ENCODE measurements around the gene ZNF343.

Gene ZNF343

DNA sequence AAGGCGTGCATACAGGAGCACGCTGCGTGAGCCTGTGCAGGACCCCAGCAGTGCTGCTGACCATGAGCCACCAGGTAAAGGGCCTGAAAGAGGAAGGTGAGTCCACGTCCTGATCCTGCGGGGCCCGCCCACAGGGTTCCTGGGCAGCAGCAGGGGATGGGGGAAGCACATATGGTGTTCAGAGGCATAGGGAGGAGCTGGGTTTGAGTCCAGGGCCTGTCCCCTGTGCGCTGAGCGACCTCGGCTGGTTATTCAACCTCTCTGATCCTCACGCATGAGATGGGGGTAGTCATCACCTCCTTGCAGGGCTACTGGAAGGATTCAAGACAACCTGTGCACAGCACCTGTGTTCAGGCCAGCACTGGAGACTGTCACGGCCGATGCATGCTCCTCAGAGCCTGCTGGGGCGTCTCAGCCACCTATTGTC is 27.9 kb upstream of the ZNF343 start, which contains the start of gene TMC2:
Gene TMC2, plus strand, starts transcription at position 14 of the 427 bp plus-strand sequence. Its CDS starts 49 bp downstream, at position 63.
- Histone ChIP-seq H3K36me3 (ENCODE audit: control insufficient read depth, low read length) (no peaks in the 10 kb centered on the region), H3K9me3 (ENCODE audit: control insufficient read depth, insufficient read depth, low read length) (no peaks in the 10 kb centered on the region), H3K9me2 (replicated peaks; ENCODE audit: control insufficient read depth, low read length) (no peaks in the 10 kb centered on the region), H3F3A (ENCODE audit: control insufficient read depth, insufficient read depth) (no peaks in the 10 kb centered on the region), H3K4me1 (ENCODE audit: control insufficient read depth, low read length) (no peaks in the 10 kb centered on the region), H3K27me3 (ENCODE audit: control insufficient read depth, low read length) (peaks cover 3% of the 10 kb centered on the region), H3K27ac (ENCODE audit: low read depth, low read length) (no peak within 1 kb of the TSS), H3K79me2 (ENCODE audit: control insufficient read depth, low read length) (no peaks in the 10 kb centered on the region), H4K20me1 (ENCODE audit: control insufficient read depth, insufficient read depth, low read depth, low read length) (no peaks in the 10 kb centered on the region), H3K4me3 (ENCODE audit: low read length) (no peak within 1 kb of the TSS), H3K4me2 (ENCODE audit: low read length) (no peak within 1 kb of the TSS)
- TF ChIP-seq, protein P1, sequence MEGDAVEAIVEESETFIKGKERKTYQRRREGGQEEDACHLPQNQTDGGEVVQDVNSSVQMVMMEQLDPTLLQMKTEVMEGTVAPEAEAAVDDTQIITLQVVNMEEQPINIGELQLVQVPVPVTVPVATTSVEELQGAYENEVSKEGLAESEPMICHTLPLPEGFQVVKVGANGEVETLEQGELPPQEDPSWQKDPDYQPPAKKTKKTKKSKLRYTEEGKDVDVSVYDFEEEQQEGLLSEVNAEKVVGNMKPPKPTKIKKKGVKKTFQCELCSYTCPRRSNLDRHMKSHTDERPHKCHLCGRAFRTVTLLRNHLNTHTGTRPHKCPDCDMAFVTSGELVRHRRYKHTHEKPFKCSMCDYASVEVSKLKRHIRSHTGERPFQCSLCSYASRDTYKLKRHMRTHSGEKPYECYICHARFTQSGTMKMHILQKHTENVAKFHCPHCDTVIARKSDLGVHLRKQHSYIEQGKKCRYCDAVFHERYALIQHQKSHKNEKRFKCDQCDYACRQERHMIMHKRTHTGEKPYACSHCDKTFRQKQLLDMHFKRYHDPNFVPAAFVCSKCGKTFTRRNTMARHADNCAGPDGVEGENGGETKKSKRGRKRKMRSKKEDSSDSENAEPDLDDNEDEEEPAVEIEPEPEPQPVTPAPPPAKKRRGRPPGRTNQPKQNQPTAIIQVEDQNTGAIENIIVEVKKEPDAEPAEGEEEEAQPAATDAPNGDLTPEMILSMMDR (IDR thresholded peaks at IDR 0.05; ENCODE audit: low read depth, low read length, poor library complexity, severe bottlenecking), result no peak
- TF ChIP-seq EZH2phosphoT487 (IDR thresholded peaks at IDR 0.05; ENCODE audit: borderline replicate concordance, low read length), result no peak

DNA sequence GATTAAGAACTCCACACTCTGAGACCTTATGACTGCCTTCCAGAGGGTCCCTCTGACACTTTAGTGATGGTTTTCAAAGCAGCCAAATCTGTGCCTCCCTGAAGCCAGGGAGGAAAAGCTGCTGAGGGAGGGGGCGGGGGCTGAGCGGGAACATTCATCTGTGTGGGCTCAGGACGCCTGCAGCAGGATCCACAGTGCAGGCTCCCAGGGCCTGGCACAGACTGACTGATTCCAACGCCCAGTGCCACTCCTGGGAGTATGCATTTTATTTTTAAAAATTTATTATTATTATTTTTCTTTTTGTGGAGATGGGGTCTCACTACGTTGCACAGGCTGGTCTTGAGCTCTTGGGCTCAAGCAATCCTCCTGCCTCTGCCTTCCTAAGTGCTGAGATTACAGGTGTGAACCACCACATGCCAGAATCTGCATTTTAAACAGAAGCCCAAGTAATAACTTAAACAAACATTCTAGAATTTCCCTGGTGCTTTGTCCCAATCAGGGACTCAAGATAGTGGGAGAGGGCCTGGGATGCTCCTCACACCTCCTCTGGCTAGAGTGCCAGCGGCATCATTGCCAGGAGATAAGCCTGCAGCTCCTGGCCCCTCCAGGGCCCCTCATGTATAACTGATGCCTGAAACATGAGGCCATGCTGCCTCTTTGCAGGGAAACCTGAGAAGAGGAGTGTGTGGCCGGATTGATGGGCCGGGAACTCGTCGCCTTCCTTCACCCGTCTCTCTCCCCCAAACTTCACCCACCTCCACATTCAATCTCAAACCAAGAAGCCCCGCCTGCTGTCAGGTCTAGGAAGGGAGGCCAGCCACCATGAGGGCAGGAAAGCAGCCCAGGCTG is 27.2 kb upstream of the ZNF343 start:
- H3K27ac ChIP-seq (ENCODE audit: low read depth, low read length), result no peak overlapping the region
- peaks cover 3% of the 10 kb centered on the region for H3K27me3 ChIP-seq (ENCODE audit: control insufficient read depth, low read length)
- no peaks in the 10 kb centered on the region for H3K4me1 ChIP-seq (ENCODE audit: control insufficient read depth, low read length)
- no peak overlapping the region for H3K4me3 ChIP-seq (ENCODE audit: low read length)
- H3K36me3 ChIP-seq (ENCODE audit: control insufficient read depth, low read length), result no peaks in the 10 kb centered on the region
- H3K4me2 ChIP-seq (ENCODE audit: low read length), result no peak overlapping the region
- no peaks in the 10 kb centered on the region for H3F3A ChIP-seq (ENCODE audit: control insufficient read depth, insufficient read depth)
- no peaks in the 10 kb centered on the region for H4K20me1 ChIP-seq (ENCODE audit: control insufficient read depth, insufficient read depth, low read depth, low read length)
- H3K79me2 ChIP-seq (ENCODE audit: control insufficient read depth, low read length), result no peaks in the 10 kb centered on the region
- H3K9me3 ChIP-seq (ENCODE audit: control insufficient read depth, insufficient read depth, low read length), result no peaks in the 10 kb centered on the region
- TF ChIP-seq, protein P1 (IDR thresholded peaks at IDR 0.05; ENCODE audit: low read depth, low read length, poor library complexity, severe bottlenecking), result no peak
- TF ChIP-seq EZH2phosphoT487 (IDR thresholded peaks at IDR 0.05; ENCODE audit: borderline replicate concordance, low read length), result no peak
- H3K9me2 ChIP-seq (replicated peaks; ENCODE audit: control insufficient read depth, low read length), result no peaks in the 10 kb centered on the region

DNA sequence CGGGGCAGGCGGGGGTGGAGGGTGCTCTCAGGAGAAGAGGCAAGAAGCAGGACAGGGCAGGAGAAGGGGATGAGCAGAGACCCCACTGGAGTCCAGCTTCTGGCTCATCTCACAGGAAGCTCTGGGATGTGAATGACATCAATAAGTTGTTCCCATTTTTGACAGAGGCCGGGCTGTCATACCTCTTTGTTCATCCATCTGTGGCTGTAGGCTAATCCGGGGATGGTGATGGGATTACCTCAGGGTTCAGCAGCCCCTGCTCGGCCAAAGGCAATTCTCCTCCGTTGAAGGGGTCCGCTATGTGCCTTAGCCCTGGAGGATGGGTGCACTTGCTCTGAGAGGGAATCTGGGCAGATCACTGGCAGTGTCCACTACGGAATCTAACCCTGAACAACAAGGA is 24.4 kb upstream of the ZNF343 start:
- no peak overlapping the region for H3K4me3 ChIP-seq (ENCODE audit: low read length)
- H3F3A ChIP-seq (ENCODE audit: control insufficient read depth, insufficient read depth), result no peaks in the 10 kb centered on the region
- 0 out of 2 replicates have a peak, but pooled peaks cover 7% of the 10 kb centered on the region for H3K27me3 ChIP-seq (ENCODE audit: control insufficient read depth, low read length)

More for the DNA sequence above, 24.4 kb upstream of the ZNF343 start:
- Histone ChIP-seq H3K36me3 (ENCODE audit: control insufficient read depth, low read length) (no peaks in the 10 kb centered on the region), H3K79me2 (ENCODE audit: control insufficient read depth, low read length) (no peaks in the 10 kb centered on the region), H4K20me1 (ENCODE audit: control insufficient read depth, insufficient read depth, low read depth, low read length) (no peaks in the 10 kb centered on the region), H3K27ac (ENCODE audit: low read depth, low read length) (no peak overlapping the region), H3K9me2 (replicated peaks; ENCODE audit: control insufficient read depth, low read length) (no peaks in the 10 kb centered on the region), H3K9me3 (ENCODE audit: control insufficient read depth, insufficient read depth, low read length) (no peaks in the 10 kb centered on the region), H3K4me1 (ENCODE audit: control insufficient read depth, low read length) (no peaks in the 10 kb centered on the region), H3K4me2 (ENCODE audit: low read length) (no peak overlapping the region)
- TF ChIP-seq, protein P1 (IDR thresholded peaks at IDR 0.05; ENCODE audit: low read depth, low read length, poor library complexity, severe bottlenecking), result no peak
- TF ChIP-seq EZH2phosphoT487 (IDR thresholded peaks at IDR 0.05; ENCODE audit: borderline replicate concordance, low read length), result no peak

All from DOHH2 (cell line).